ENCODE data around the gene WBP1. TPM values are rescaled to one million over a fixed set of nuclear protein-coding genes. Genes with fewer than 3 reads are reported as not detected.
"Not testable (repeated sequence)": the region's sequence is repeated elsewhere in the genome, so short reads cannot be mapped to it uniquely, and the experiment has no call there.

Gene WBP1
- polyA plus RNA-seq, 3 donors = 126 to 130 (median 127) TPM

DNA sequence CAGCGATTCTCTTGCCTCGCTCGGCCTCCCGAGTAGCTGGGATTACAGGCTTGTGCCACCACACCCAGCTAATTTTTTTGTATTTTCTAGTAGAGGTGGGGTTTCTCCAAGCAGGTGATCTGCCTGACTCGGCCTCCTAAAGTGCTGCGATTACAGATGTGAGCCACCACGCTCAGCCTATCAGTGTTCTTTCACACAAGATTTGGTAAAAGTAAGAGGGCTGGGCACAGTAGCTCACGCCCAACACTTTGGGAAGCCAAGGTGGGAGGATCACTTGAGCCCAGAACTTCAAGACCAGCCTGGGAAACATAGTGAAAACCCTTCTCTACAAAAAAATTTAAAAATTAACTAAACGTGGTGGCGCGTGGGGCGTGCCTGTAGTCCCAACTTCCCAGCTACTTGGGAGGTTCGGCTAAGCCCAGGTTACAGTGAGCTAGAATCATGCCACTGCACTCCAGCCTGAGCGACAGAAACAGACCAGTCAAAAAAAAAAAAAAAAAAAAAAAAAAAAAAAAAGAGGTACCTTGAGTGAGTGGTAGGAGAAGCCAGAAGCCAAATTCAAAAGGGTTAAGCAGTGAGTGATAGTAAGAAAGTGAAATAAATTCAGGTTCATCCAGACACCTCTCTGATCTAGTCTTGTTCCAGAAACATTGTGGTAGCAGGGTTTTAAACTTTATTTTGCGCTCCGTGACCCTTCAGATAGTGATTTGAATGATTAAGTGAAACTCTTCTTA is 13.3 kb downstream of the WBP1 start:
- DNase-seq = no peak

DNA sequence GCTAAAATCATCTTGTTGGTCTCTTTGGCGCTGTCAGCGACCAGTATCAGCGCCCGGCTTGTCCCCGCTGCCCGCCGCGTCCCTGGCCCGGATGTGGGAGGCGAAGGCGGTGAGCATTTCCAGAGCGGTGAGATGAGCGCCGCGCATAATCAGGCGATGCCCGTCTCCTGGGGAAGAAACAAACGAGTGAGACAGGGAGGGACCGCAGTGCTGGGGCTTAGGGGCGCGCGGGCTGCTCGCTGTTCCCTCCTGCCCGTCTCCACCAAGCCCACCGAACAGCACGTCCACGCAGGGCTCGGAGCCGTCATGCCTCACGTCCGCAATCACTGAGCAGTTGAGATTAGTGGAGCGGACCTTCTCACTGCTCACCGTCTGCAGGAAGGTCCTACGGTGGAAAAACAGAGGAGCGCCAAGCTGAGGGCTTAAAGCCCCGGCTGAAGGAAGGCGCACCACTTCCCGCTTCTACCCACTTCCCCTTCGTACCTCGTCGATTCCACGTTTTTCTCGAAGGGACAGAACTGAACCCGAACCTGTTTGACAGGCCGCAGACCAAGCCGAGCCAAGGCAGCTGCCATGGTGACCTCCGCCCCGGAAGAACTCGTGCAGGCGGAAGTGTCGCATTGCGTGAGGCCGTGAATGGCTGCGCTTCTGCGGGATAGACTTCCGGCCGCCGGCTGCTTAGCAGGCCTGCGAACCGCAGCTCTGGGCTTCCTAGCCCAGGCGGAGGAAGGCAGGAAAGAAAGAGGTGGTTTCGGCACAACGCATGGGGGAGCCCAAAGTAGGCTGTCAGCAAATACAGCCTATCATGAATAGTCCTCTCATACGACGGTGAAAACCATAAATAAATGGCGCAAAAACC is 14.1 kb downstream of the WBP1 start, which contains the start of gene MRPL53:
Gene MRPL53, minus strand, starts transcription at position 595 of the 859 bp plus-strand sequence. Its CDS starts 20 bp downstream, at position 575.
- DNase-seq = peak; percentile 94

DNA sequence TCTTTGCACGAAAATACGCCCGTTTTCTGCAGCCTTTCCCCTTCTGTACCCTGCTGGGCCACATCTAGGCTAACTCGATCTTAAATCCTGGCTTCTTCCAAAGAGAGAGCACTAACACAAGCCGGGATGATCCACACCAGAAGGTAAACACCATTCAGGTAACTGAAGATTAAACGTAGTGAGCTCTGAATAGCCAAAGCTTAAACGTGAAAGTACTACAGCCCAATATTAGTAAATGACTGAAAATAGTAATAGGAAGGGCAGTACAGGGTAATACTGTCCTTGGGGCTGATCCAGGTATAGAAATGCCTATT is 14.7 kb downstream of the WBP1 start:
- no peak for DNase-seq

DNA sequence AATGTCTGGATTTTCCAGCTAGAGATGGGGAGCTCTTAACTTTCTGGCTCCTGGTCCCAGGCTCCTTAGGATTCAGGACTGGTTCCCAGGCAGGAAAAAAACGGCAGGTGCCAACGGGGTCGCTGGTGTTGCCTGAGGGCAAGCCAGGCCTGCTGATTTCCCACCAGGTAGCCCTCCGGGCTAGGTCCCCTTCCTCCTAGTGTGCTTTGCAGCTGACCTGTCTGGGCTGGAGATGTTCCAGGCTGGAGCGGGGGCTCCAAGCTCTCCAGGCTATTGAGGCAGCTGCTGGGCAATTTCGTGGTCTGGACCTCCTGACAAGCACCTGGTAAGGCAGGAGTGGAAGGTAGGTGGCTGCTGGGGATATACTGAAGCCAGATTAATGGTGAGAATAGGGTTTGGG is 16.2 kb downstream of the WBP1 start:
- no peak for DNase-seq

DNA sequence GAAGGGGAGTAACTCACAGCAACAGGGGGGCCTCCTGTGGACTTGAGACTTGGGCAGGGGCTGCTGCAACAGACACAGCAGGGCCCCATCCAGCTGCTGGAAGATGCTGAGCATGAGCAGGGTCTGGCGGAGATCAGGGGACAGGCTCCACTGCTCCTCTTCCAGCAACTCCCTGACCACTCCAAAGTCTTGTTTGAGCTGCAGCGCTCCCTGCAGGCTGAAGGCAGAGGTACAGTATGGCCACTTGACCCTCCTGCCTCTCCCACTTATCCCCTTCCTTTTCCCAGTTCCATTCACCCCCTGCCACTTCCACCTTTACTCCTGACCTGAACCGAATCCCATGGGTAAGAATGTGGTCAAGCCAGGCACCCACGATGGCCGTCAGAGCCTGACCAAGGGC is 16.7 kb downstream of the WBP1 start:
- no peak for DNase-seq

DNA sequence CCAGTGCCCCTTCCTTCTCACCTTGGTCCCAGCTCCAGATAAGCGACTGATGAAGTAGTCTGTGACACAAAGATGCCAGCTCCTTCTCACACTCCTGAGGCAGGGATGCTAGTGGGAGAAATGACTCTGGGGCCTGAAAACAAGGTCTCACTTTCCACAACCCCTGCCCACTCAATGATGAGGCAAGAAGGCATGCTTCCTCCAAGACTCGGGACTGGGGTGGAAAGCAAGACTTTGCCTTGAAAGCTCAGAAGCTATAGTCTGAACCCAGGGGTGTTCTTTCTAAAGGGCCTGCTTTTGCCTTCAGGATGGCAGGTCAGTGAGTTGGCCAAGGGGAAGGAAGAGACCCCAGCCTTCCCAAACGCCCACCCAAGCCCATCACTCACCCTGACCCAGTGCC is 23.2 kb downstream of the WBP1 start:
- DNase-seq = no peak

DNA sequence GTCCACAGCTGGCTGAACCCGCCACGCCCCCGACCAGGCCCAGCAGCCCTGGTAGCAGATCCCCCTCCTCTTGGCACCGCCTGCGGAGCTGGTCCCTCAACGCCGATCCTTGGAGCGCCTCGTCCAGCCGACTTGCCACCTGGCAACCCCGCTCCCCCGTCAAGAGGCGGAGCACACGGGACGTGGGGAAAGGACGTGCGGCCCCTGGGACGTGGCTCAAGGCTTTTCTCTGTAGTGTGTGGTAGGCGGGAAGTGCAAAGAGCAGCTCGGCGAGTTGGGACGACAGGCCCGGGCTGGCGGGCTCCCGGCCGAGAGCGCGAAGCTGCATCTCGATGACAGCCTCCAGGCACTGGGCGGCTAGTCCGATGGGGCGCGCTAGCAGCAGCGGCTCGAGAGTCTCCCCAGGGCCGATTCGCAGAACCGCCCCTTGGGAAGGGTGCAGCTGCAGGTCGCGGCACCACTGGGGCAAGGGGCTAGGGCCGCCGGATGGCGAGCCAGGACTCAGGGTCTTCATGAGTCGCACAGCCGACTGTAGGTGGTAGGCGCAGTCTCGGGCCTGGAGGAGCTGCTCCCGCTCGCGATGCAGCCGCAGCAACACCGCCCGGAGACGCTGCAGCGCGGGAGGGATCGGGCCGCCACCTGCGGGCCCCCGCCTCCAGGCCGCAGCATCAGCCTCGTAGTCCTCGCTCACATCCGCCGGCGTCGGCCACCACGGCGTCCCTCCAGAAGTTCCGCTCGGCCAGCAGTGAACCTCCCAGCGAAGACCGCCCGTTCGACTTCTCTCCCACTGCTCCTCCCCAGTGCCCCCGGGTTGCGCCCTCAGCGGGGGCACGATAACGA is 23.9 kb downstream of the WBP1 start:
- DNase-seq = no peak

DNA sequence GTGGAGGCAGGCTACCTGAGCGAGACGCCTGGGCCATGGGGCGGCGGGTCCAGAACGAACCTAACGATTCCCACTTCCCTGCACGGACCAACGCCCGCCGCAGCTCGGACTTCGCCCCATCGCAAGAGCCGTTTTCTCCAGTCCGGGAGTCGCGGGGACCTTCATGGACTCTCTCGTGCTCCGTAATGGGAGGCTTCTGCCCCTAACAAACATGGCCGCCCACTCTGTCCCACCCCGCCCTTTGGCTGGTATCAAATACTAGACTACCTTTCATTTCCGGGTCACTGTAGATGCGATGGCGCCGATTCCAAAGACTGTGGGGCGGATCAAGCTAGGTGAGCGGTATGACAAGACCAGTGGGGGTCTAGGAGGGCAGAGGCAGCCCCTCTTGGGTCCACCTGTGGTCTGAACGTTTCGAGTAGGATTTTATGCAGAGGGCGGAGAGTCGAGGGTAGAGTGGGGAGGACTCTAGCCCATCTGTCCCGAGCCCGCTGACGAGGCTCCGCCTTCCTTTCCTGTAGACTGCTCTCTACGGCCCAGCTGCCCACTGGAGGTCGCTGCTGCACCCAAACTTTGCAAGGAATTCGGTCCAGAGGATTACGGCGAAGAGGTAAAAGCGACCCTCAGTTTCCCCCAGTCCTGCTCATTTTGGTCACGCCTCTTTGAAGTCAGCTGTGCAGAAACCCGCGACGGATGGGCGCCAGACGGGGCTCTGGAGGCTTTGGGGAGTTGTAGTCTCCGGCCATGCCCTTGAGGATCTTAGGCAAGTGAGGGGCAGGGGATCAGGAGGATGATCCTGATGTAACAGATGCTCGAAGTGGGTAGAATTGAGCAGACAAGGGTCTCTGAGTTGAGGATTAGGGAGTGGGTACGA is 24.8 kb downstream of the WBP1 start, which contains the start of the genes CCDC142 and TTC31:
Gene CCDC142, minus strand, starts transcription at position 198 of the 874 bp plus-strand sequence. Its CDS starts 161 bp downstream, at position 37.
Gene TTC31, plus strand, starts transcription at position 281 of the 874 bp plus-strand sequence. Its CDS starts 15 bp downstream, at position 296.
- peak; percentile 97 for DNase-seq

DNA sequence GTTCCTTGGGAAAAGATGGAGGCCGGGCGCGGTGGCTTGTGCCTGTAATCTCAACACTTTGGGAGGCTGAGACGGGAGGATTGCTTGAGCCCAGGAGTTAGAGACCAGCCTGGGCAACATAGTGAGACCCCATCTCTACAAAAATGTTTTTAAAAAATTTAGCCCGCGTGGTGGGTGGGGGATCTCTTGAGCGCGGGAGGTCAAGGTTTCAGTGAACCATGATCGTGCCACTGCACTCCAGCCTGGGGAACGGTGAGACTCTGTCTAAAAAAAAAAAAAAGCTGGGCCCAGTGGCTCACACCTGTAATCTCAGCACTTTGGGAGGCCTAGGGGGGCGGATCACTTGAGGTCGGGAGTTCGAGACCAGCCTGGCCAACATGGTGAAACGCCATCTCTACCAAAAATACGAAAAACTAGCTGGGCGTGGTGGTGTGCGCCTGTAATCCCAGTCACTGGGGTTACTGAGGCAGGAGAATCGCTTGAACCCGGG is 25.5 kb downstream of the WBP1 start:
- DNase-seq = not testable (repeated sequence)

DNA sequence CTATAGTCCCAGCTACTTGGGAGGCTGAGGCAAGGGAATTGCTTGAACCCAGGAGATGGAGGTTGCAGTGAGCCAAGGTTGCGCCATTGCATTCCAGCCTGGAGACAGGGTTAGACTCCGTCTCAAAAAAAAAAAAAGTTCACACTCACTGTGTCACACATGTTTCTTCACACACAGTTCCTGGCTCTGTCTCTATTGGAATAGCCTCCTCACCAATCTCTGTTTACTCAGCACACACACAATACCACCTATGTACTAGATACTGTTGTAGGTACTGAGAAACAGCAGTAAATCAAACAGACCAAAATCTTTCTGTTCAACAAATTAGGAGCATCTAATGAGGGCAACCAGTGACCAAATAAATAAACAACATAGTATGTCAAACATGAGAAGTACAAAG is 27.9 kb downstream of the WBP1 start:
- no peak for DNase-seq

DNA sequence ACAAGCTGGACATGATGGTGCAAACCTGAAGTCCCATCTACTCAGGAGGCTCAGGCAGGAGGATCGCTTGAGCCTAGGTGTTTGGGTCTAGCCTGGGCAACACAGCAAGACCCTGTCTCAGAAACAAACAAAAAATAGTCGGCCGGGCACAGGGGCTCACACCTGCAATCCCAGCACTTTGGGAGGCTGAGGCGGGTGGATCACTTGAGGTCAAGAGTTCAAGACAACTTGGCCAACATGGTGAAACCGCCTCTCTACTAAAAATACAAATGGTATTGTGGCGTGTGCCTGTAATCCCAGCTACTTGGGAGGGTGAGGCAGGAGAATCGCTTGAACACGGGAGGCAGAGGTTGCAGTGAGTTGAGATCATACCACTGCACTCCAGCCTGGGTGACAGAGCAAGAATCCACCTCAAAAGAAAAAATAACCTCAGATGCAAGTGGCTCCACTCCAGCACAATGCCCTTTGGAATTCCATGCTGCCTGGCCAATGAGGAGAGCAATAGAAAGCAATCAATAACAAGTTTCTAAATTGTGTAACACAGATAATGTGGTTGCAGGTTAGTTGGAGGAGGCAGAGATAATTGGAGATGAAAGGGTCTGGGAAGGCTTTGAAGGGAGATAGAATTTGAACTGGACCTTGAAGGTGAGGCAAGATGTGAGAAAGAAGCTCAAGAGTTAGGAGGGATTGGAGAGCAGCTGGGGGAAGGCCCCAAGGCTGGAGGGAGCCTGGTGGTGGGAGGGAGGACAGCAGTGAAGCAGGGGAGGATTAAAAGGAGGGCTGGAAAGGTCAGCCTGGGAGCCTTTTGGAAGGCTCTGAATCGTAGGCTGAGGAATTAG is 30.6 kb downstream of the WBP1 start:
- no peak for DNase-seq

DNA sequence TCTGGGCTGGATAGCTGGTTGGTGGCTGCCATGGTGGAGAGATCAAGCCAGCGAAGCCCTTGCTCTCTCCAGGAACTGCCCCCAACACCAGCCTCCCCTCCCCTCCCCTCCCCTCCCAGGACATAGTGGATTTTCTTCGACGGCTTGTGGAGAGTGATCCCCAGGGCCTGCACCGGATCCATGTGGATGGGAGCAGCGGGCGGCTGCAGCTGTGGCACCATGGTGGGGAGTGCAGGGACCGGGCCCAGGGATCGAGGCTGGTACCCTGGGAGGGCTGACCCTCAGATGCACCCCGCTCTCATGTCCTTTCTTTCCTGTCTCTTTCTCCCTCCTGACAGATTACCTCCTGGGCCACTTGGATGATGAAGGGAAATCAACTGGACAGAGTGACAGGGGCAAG is 31.7 kb downstream of the WBP1 start:
- DNase-seq = no peak

DNA sequence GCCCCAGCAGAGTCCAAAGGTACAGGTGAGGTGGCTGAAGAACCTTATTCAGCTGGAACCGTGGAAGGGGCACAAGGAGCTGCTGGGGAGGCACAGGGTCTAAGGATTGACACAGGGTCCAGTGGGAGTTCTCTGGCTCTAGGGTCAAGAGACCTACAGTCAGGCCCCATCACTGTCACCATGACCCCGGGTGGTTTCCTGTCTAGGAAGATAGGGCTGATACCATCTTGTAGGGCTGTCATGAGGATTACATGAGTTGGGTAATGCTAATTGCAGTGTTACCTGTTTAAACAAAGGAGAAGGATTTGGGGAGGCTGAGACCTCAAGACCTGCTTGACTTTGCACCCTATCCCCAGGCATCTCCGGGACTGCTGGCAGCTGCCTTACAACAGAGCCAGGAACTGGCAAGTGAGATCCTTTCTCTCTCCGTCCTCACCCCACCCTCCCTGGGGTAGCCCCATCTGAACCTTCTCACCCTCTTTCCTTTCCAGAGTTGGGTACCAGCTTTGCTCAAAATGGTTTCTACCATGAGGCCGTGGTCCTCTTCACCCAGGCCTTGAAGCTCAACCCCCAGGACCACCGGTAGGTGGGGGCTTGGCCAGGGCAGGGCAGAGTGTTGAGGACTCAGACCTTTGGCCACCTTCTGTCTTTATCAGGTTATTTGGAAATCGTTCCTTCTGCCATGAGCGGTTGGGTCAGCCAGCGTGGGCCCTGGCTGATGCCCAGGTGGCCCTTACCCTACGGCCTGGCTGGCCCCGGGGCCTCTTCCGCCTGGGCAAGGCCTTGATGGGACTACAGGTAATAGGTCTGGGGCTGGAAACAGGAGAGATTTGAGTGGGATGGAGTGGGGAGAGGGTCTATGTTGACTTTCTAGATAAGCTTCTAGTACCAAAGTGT is 33.7 kb downstream of the WBP1 start:
- DNase-seq = no peak

DNA sequence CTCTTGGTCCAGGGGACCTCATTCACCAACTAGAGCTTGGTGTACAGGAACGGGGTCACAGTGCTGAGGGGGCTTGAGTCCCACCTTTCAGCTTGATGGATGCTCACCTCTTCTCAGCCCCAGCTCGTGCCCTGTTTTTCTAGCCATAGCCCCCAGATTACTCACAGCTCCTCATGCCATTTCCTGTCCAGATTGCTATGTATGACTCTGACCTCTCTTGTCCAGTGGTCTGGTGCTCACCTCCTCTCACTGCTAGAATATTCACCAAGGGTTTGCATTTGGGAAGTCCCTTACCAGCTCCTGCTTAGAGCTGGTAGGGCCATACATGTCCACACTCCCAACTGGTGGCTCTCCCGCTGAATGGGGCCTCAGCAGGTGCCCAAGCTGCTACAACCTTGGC is 35.3 kb downstream of the WBP1 start:
- DNase-seq = no peak

DNA sequence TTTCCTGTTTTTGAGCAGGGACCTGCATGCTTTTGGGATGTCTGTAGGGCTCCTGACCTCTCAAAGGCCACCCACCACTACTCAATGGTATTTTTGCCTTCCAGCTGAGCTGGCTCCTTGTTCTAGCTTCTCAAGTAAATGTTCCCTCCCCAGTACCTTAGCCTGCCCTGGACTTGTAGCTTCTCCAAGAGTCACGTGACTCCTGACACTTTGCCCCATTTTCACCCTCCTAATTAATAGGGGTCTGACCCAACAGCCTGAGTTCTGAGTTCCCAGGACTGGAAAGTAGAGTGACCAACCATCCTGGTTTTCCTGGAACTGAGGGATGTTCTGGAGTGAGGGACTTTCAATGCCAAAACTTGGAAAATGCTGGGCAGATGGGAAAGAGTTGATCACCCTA is 37.2 kb downstream of the WBP1 start:
- no peak for DNase-seq

DNA sequence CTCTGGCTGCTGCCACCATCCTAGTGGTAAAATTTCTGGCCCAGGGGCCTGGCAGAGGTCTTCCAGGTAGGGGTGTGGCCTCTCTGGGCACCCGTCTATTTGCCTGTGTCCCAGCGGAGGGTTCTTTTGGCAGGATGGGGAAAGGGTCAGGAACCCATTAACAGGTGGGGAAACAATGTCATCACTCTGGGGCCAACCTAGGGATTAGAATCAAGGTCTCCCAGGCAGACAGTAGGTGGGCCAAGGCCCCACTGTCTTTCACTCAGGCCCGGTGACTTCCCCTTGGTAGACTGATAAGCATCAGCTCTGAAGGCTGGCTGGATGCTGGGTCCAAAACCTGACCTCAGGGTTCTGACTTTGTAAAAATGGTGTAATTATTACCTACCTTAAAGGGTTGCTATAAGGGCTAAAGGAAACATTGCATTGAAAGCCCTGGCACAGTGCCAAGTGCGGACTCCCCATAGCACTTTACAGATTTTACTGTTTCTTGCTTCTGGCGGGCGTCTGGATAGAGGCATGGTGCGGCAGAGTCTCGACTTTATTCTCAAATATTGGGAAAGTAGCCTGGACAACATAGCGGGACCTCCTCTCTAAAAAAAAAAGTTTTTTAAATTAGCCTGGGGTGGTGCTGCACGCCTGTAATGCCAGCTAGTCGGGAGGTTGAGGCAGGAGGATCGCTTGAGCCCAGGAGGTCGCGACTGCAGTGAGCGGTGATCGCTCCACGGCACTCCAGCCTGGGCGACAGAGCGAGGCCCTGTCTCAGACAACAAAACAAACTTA is 38.9 kb downstream of the WBP1 start:
- no peak for DNase-seq

DNA sequence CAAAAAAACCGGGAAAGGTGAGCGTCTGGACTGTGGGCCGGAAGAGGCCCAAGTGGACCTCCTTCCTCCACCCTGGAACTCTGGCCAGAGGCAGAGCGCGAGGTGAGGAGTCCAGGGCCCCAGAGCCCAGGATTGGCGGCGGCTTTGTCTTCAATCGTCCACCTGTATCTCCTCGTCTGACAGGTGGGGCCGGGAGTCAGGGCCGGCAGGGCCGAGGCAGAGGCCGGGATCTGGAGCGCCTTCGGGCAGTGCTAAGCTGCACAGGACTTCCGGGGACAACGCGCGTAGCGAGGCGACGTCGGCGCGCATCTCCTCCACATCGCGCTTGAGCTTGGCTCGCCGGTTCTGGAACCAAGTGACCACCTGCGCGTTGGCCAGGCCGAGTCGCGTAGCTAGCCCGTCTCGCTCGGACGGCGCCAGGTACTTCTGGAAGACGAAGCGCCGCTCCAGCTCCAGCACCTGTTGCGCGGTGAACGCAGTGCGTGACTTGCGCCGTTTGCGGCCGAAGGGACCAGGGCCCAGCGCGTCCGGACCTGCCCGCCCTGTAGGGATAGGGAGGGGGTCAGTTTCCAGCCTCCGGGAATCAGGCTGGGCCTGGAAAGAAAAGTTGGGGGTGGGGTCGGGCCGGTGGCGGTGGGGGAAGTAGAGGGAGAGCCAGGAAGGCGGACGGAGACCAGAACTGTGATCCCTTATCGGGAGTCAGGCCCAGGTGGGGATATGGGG is 39.7 kb downstream of the WBP1 start:
- DNase-seq = no peak

All from renal pelvis (tissue), 4 donors.